ENCODE data around the gene CHCHD6.

The CHCHD6 gene

DNA sequence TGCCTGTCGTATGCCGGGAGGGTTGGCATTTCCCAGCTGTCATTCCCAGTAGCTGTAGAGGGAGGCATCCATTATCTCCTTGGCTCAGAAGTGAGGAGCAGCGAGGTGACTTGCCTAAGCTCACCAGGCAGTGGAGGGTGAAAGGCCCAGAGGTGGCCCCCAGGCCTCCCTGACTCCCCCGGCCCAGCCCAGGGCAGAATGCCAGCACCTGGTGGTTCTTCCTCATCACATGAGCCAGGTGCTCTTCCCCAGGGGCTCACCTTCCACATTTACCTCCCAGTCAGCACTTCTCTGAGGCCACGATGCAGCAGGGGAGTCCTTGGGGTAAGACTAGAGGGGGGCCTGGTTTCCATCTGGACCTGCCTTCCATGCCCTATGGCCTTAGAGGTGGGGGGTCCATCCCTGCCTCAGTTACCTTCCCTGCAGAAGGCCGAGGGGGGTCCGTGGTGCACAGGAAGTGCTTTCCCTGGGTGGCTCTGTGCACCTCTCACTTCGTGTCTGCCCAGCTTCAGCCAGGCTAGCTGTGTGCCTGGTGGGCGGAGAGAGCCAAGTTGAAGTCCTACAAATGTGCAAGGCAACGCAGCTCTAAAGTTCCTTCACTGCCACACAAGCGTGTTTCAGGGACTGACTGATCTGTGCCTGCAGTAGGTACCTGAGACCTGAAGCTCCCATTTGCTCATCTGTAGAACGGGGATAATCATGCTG lies 208.6 kb downstream of the CHCHD6 start:
- DNase-seq (ENCODE audit: low read depth) = no peak
- H3K4me3 ChIP-seq (ENCODE audit: low read length) = no peak overlapping the region
- TF ChIP-seq, protein P1, sequence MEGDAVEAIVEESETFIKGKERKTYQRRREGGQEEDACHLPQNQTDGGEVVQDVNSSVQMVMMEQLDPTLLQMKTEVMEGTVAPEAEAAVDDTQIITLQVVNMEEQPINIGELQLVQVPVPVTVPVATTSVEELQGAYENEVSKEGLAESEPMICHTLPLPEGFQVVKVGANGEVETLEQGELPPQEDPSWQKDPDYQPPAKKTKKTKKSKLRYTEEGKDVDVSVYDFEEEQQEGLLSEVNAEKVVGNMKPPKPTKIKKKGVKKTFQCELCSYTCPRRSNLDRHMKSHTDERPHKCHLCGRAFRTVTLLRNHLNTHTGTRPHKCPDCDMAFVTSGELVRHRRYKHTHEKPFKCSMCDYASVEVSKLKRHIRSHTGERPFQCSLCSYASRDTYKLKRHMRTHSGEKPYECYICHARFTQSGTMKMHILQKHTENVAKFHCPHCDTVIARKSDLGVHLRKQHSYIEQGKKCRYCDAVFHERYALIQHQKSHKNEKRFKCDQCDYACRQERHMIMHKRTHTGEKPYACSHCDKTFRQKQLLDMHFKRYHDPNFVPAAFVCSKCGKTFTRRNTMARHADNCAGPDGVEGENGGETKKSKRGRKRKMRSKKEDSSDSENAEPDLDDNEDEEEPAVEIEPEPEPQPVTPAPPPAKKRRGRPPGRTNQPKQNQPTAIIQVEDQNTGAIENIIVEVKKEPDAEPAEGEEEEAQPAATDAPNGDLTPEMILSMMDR (conservative IDR thresholded peaks at IDR 0.05; ENCODE audit: low read length) = no peak

DNA sequence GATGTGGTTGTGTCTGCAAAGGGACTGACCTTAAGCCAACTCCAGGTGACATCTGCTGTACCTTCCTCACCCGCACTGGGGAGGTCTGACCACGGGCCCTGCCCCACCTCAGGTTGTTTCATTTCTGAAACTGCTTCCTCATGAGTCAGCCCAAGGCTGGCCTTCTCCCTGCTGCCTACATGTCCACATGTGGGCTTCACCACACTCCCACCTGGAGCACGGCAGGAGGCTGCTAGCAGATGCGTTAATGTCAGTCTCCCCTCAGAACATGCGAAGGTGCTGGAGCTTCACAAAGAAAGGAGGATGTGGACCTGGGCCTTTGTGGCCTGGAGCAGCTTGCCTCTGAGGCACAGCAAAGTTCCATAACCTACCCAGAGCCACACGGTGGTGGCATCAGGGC lies 209.5 kb downstream of the CHCHD6 start:
- TF ChIP-seq, protein P1 (conservative IDR thresholded peaks at IDR 0.05; ENCODE audit: low read length) = no peak
- no peak for DNase-seq (ENCODE audit: low read depth)
- no peak overlapping the region for H3K4me3 ChIP-seq (ENCODE audit: low read length)

DNA sequence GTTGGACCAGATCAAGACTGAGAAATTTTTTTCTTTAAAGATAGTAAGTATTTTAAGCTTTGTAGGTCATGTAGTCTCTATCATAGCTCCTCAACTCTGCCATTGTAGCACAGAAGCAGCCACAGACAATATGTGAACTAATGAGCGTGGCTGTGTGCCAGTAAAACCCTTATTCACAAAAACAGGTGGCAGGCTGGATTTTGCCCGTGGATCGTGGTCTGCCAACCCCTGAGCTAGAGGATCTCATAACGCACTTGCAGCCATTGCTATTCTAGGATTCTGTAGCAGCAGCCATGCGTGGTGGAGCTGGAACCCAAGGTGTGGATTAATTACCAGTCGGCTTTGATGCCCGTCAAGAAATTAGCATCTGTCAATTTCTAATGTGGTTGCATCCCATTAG lies 210.2 kb downstream of the CHCHD6 start:
- no peak for DNase-seq (ENCODE audit: low read depth)
- no peak overlapping the region for H3K4me3 ChIP-seq (ENCODE audit: low read length)
- TF ChIP-seq, protein P1 (conservative IDR thresholded peaks at IDR 0.05; ENCODE audit: low read length) = no peak

DNA sequence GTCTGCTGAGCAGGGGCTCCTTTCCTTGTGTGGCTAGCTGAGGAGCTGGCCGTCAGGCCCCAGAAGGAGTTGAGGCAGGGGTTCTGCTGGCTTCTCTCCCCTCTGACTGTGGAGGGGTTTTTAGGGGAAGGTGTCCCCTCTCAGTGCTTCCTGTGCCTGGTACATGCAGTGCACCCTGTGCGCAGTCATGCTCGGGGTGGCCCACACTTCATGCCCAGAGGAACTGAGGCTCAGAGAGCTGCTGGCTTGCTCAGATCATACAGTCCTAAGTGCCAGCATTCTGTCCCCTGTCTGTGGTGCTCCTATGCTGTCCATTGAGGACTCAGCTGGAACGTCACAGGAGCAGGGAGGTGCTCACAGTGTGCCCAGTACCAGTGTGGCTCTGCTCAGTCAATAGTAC lies 211.0 kb downstream of the CHCHD6 start:
- TF ChIP-seq, protein P1 (conservative IDR thresholded peaks at IDR 0.05; ENCODE audit: low read length) = no peak
- no peak overlapping the region for H3K4me3 ChIP-seq (ENCODE audit: low read length)

DNA sequence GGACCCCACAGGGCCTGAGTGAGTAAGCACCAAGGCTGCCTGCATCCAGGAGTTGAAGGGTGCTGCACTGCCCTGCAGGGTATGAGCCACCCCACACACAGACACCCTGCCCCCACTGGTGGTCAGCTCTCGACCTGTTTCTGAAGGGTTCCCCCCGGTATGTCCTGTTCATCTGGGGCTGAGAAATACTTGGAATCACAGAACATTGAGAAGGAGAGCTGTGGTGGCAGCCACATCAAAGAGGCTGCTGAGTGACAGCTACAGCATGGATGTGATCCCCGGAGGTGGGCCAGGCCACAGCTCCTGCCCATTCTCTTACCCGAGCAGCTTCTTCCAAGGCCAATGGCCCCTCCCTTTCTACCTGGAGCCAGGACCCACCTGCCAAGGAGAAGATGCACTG lies 212.5 kb downstream of the CHCHD6 start:
- TF ChIP-seq, protein P1 (conservative IDR thresholded peaks at IDR 0.05; ENCODE audit: low read length) = no peak
- no peak for DNase-seq (ENCODE audit: low read depth)
- H3K4me3 ChIP-seq (ENCODE audit: low read length) = no peak overlapping the region

More for the DNA sequence above, 211.0 kb downstream of the CHCHD6 start:
- no peak for DNase-seq (ENCODE audit: low read depth)

DNA sequence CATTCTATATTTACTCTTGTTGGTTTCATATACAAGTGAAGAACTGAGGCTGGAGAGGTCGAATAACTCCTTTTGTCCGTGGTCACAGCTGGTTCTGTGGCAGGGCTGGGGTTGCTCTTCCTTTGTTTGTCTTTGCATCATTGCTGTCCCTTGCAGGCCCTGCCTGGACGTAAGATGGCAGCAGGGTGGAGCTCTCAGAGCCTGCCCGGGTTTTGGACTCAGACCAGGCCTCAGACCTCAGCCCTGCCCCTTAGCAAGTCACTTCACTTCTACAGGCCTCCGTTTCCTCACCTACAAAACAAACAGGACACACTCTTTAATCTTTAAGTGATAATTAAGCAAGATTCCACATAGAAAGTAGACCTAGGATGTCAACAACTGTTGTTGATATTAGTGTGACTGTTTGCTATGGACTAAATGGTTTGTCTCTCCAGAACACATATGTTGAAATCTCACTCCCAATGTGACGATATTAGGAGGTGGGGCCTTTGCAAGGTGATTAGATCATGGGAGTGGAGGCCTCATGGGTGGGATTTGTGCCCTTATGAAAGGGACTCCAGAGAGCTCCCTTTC lies 213.3 kb downstream of the CHCHD6 start:
- DNase-seq (ENCODE audit: low read depth) = no peak
- H3K4me3 ChIP-seq (ENCODE audit: low read length) = no peak overlapping the region
- TF ChIP-seq, protein P1 (conservative IDR thresholded peaks at IDR 0.05; ENCODE audit: low read length) = no peak

DNA sequence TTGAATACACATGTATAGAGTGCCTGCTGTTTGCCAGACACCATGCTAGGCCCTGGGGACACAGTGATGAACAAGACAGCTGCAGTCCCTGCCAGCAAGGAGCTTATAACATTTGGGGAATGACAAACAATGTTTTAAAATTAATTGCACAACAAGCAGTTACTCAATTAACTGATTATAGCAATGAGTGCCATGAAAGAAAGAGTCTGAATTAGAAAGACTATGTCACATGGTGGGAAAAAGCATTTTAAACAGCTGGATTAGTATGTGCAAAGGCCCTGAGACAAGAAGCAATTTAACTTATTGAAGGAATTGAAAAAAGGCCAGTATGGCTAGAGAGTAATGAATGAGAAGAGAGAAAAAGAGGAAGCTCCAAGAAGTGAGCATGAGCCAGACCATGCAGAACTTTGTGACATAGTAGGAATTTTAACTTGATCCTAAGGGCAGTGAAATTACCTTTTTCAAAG lies 214.3 kb downstream of the CHCHD6 start:
- TF ChIP-seq, protein P1 (conservative IDR thresholded peaks at IDR 0.05; ENCODE audit: low read length) = no peak
- no peak for DNase-seq (ENCODE audit: low read depth)
- H3K4me3 ChIP-seq (ENCODE audit: low read length) = no peak overlapping the region
